MCF 10A (cell line): ENCODE measurements around the gene OLFM1. TPM values are rescaled to one million over a fixed set of nuclear protein-coding genes. Genes with fewer than 3 reads are reported as not detected.

Experiments used
- BruUV-seq: library from RNA; stranded (reverse); fragments of 400-500 nt; replicated peaks from 2 replicates; lab custom pipeline; 2021; lab: Mats Ljungman, UMichigan
- CTCF ChIA-PET: fragments of 300-600 bp; sonication (Branson Sonifier 250); formaldehyde crosslinking; extraction: SDS; loops from one replicate; lab custom pipeline; 2021; ENCODE audit warnings: antibody characterized with exemption, inconsistent platforms; lab: Yijun Ruan, JAX
- POLR2A ChIA-PET: fragments of 300-600, 350-650 bp; sonication (Branson Sonifier 250); formaldehyde crosslinking; extraction: SDS; loops from one replicate; lab custom pipeline; 2020; ENCODE audit warnings: antibody characterized with exemption, inconsistent platforms; lab: Yijun Ruan, JAX
- DNase-seq: peaks from one replicate; pipeline ENCODE4 v3.0.0-alpha.2; 2018; ENCODE audit not compliant: unreplicated experiment
- H3K27ac Mint-ChIP-seq: one replicate; pipeline ENCODE4 v1.8.0; 2022; ENCODE audit warnings: mild to moderate bottlenecking, low read depth, mixed read lengths; ENCODE audit not compliant: unreplicated experiment
- H3K27me3 Mint-ChIP-seq: one replicate; pipeline ENCODE4 v1.8.0; 2022; ENCODE audit warnings: mixed read lengths; ENCODE audit not compliant: insufficient read depth, unreplicated experiment
- H3K36me3 Mint-ChIP-seq: one replicate; pipeline ENCODE4 v1.8.0; 2022; ENCODE audit warnings: mild to moderate bottlenecking, moderate library complexity, mixed read lengths; ENCODE audit not compliant: insufficient read depth, unreplicated experiment
- H3K4me1 Mint-ChIP-seq: one replicate; pipeline ENCODE4 v1.8.0; 2022; ENCODE audit warnings: mixed read lengths; ENCODE audit not compliant: insufficient read depth, unreplicated experiment
- H3K4me3 Mint-ChIP-seq: one replicate; pipeline ENCODE4 v1.8.0; 2022; ENCODE audit warnings: mild to moderate bottlenecking, moderate library complexity, mixed read lengths; ENCODE audit not compliant: unreplicated experiment
- H3K9me3 Mint-ChIP-seq: one replicate; pipeline ENCODE4 v1.8.0; 2022; ENCODE audit warnings: mixed read lengths; ENCODE audit not compliant: unreplicated experiment
- intact Hi-C: fragments of 100-400 bp; cut with micrococcal nuclease; formaldehyde crosslinking; loops from 2 replicates; pipeline ENCODE4 v1.14.1; 2022
- total RNA-seq: library from RNA; stranded (reverse); gene quantifications from 2 replicates; pipeline ENCODE4 v1.2.3, GENCODE V29; 2022
- TF ChIP-seq, protein P1 (sequence below): fragments of 200-600 bp; IDR thresholded peaks from one replicate; pipeline ENCODE4 v1.8.0; 2022; ENCODE audit warnings: antibody characterized with exemption, mild to moderate bottlenecking; ENCODE audit not compliant: unreplicated experiment

The OLFM1 gene
- total RNA-seq, 1 experiment from 2014 or later, result not detected

DNA sequence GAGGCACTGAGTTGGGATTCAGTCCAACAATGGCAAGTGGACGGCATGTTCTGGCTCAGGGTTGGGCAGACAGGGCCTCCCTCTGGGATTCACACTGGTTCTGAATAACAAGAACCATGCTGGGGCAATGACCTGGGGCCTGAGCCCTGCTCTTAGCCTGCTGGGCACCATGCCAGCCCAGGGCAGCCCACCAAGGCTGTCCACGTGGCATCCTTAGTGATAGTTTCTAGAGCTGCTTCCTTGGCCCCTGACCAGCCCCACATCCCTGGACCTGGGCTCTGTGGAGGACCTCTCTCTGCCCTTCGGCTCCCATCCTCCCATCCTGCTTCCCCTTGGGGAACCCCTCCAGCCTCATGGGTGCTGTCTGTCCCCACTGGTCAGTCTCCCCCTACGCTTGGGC is 22.3 kb upstream of the OLFM1 start:
- DNase-seq, result no peak
- POLR2A ChIA-PET, result no interaction called here
- Mint-ChIP-seq H3K9me3 (peaks cover 17% of the 10 kb centered on the region), H3K4me1 (no peaks in the 10 kb centered on the region), H3K4me3 (no peak overlapping the region), H3K36me3 (no peaks in the 10 kb centered on the region), H3K27me3 (peaks cover 59% of the 10 kb centered on the region), H3K27ac (no peak overlapping the region)
- intact Hi-C loops, result no loop called here
- TF ChIP-seq, protein P1, sequence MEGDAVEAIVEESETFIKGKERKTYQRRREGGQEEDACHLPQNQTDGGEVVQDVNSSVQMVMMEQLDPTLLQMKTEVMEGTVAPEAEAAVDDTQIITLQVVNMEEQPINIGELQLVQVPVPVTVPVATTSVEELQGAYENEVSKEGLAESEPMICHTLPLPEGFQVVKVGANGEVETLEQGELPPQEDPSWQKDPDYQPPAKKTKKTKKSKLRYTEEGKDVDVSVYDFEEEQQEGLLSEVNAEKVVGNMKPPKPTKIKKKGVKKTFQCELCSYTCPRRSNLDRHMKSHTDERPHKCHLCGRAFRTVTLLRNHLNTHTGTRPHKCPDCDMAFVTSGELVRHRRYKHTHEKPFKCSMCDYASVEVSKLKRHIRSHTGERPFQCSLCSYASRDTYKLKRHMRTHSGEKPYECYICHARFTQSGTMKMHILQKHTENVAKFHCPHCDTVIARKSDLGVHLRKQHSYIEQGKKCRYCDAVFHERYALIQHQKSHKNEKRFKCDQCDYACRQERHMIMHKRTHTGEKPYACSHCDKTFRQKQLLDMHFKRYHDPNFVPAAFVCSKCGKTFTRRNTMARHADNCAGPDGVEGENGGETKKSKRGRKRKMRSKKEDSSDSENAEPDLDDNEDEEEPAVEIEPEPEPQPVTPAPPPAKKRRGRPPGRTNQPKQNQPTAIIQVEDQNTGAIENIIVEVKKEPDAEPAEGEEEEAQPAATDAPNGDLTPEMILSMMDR, result no peak
- BruUV-seq, result no TSS peak
- CTCF ChIA-PET, result interaction anchor here (0.6 kb wide), 1 partner anchor 281 kb away, joined by 3 read pairs; no protein-coding TSS in a partner anchor

GRCh38 chr9:135065804-135066203 is 21.7 kb upstream of the OLFM1 start:
- ChIA-PET POLR2A (no interaction called here), CTCF (interaction anchor here (0.6 kb wide), 1 partner anchor 280 kb away, joined by 3 read pairs; no protein-coding TSS in a partner anchor)
- no TSS peak for BruUV-seq
- Mint-ChIP-seq H3K36me3 (no peaks in the 10 kb centered on the region), H3K9me3 (peaks cover 17% of the 10 kb centered on the region), H3K27me3 (peaks cover 59% of the 10 kb centered on the region), H3K27ac (no peak overlapping the region), H3K4me1 (no peaks in the 10 kb centered on the region), H3K4me3 (no peak overlapping the region)
- TF ChIP-seq, protein P1, result no peak
- intact Hi-C loops, result no loop called here
- DNase-seq, result no peak

- TF ChIP-seq, protein P1, result no peak
- no TSS peak for BruUV-seq
- H3K36me3 Mint-ChIP-seq, result no peaks in the 10 kb centered on the region
- peaks cover 17% of the 10 kb centered on the region for H3K9me3 Mint-ChIP-seq
- no peak overlapping the region for H3K27ac Mint-ChIP-seq
- intact Hi-C loops, result no loop called here
- no peak for DNase-seq
- H3K27me3 Mint-ChIP-seq, result peaks cover 59% of the 10 kb centered on the region
- H3K4me3 Mint-ChIP-seq, result no peak overlapping the region
- ChIA-PET POLR2A (no interaction called here), CTCF (no interaction called here)
- no peaks in the 10 kb centered on the region for H3K4me1 Mint-ChIP-seq
Measured at GRCh38 chr9:135066291-135066690, 21.2 kb upstream of the OLFM1 start.

- Mint-ChIP-seq H3K27me3 (peaks cover 52% of the 10 kb centered on the region), H3K4me3 (no peak overlapping the region), H3K36me3 (no peaks in the 10 kb centered on the region), H3K9me3 (peaks cover 17% of the 10 kb centered on the region), H3K27ac (no peak overlapping the region), H3K4me1 (no peaks in the 10 kb centered on the region)
- no TSS peak for BruUV-seq
- TF ChIP-seq, protein P1, result no peak
- no peak for DNase-seq
- intact Hi-C loops, result no loop called here
- CTCF ChIA-PET, result interaction anchor here (0.7 to 1.1 kb wide), 2 partner anchors 18 to 346 kb away, joined by 3 read pairs; no protein-coding TSS in a partner anchor
- POLR2A ChIA-PET, result no interaction called here
Measured at GRCh38 chr9:135067096-135067710, 20.3 kb upstream of the OLFM1 start.
